Stimulated activated CD4-positive, alpha-beta T cell treated with anti-CD3 and anti-CD28 coated beads, Interleukin-4, amount 100 ng/mL, for 24 hours (primary cell): ENCODE measurements around the gene PLCB1.

Experiments
- DNase-seq: peaks from one replicate; pipeline ENCODE4 v3.0.0-alpha.2; 2020

The PLCB1 gene

DNA sequence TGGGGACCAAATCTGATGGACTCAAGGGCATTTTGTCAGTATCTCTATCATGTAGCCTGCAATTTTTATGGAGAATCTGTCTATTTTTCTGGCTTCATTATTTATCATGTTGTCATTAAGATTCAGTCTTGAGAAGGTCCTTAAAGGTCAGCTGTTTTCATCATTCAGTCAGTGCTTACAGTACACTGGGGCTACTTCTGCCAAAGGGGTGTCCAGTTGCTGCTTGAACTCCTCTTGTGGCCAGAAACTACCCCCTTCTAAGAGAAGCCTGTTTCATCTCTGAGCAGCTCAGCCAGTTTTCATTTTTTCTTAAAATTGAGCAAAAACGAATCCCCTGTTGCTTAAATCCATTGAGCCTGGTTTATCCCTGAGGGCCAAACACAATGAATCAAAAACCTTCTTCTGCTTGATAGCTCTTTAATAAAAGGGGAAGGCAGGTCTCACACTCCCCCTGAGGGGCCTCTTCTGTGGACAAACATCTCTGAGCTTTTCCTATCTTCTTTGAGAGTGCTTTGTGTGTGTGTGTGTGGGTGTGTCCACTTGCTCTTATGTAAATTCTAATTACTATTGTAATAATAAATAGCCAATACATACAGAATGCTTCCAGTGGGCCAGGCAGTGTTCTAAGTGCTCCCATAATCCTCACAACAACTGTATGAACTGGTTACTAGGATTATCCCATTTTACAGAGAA lies 172.2 kb downstream of the PLCB1 start:
- no peak for DNase-seq

DNA sequence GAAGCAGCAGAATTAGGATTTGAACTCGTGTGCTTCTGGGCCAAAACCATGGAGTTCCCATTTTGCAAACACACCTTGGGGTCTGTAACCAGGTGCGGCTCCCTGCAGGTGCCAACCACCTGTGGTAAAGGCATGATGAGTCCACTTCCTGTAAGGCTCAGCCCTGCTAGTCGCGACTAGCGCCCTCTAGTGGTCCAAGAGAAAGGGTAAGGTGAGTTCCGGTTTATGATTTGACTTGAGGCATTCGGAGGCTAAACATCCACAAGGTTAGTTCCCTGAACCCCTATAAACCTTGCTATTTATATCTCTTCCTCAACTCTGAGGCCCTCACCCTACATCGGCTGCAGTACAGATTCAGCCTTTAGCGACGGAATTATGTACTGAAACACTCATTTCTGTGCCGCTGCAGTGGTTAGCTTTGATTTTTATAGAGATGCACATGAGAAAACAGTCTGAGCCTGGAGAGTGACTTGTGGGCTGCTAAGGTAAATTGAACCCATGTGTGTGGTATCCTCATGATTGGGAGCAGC lies 173.4 kb downstream of the PLCB1 start:
- peak; percentile 65 for DNase-seq

GRCh38 chr20:8306937-8307336 lies 174.9 kb downstream of the PLCB1 start:
- DNase-seq: no peak

DNA sequence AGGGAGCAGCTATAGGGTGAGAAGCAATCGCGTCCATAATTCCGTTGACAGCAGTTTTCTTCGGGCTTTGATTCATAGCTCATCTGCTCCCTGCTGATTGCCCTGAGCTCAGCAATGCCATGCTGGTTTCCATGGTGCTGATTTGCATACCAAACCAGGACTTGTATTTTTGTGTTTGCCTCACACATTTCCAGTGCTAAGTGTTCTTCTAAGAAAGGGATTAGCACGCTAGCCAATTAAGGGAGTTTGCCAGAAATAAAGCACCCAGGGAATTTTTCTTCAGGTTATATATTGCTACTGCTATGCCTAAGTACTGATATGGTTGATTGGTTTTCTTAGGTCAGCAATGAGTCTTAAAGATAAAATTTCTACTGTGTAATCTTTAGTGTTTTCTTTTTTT lies 177.6 kb downstream of the PLCB1 start:
- DNase-seq: no peak

DNA sequence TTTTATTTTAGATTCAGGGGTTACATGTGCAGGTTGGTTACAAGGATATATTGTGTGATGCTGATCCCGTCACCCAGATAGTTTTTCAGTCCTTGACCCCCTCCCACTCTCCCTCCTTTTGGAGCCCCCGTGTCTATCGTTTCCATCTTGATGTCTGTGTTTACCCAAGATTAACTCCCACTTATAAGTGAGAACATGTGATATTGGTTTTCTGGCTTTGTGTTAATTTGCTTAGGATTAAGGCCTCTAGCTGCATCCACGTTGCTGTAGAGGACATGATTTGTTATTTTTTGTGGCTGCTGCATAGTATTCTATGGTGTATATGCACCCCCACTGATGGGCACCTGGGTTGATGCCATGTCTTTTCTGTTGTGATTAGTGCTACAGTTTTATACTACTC lies 178.6 kb downstream of the PLCB1 start:
- no peak for DNase-seq

- no peak for DNase-seq
Measured at GRCh38 chr20:8313073-8313472, 181.0 kb downstream of the PLCB1 start.

GRCh38 chr20:8315639-8316573 lies 183.8 kb downstream of the PLCB1 start:
- DNase-seq: no peak

DNA sequence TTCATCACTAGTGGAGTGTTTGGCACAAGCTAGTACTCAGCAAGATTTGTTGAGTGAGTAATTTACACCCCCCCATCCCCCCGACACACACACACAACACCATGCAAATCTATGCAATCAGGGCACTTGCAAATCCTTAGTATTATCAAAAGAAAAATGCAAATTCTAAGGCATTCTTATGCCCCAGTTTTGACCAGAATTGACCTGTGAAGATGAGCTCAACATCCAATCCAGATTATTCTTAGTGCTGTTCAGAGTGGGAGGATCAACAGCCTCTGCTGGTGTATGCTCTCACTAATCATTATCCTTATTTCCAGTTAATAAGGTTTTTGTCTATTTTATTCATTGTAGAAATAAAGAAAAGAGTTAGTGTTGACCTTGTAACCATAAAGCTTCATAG lies 185.4 kb downstream of the PLCB1 start:
- no peak for DNase-seq

GRCh38 chr20:8318965-8319625 lies 187.0 kb downstream of the PLCB1 start:
- DNase-seq: no peak

- DNase-seq: no peak
Measured at GRCh38 chr20:8320306-8320705, 188.2 kb downstream of the PLCB1 start.

GRCh38 chr20:8321001-8321400 lies 188.9 kb downstream of the PLCB1 start:
- no peak for DNase-seq

- DNase-seq: no peak
Measured at GRCh38 chr20:8322662-8323217, 190.7 kb downstream of the PLCB1 start.

DNA sequence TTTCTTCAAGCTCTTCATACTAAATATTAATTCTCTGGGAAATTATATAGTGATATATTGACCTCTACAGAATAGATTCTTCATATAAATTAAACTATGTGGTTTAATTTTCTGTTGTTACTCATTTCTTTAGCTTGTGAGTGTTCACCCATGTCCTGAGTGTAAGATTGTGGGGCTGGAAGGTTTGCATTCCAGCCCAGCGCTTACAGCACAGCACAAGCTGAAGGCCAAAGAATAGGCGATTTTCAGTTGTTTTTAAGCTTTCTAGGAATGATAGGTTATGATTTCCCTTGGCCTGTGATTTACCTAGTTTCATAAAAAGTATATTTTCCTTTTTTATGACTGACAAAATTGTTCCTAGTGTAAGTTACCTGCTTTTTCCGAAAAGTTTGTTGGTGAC lies 194.1 kb downstream of the PLCB1 start:
- no peak for DNase-seq

- DNase-seq: no peak
Measured at GRCh38 chr20:8326899-8327298, 194.8 kb downstream of the PLCB1 start.

DNA sequence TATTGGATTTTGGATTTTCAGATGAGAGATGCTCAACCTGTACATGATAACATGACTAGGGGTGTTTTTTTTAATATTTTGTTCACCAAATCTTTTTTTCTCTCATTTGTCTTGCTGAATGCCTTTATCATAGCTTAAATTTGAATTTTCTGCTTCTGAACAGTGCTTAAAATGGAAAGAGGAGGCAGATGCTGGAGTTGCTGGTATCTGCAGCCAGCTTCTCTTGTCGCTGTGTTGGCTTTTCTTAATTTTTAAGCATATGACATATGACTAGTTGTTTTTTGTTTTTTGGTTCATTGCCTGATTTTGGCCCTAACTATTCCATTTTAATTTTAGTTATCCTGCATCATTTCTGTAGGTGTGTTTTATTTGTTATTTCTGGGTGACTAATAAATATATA lies 196.1 kb downstream of the PLCB1 start:
- DNase-seq: no peak

DNA sequence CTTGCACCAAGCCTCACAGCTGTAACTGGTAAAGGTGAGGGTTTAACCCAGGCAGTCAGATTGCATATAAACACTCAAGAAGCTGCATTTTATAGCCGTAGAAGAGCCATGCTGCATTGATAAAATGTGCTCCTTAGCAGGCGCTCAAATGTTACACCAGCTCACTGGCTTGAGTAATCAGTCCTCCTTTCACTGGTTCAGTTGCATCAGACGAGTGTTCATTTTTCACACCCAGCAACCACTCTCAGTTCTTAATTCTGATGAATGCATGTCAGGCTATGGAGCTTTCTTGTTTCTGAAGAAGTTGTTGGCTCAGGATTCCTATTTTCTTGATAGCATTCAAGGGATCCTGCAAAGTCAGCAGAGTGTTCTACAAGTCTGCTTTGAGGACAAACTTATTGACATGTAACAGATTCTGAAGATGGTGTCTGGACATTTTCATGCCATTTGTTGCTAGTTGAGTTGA lies 198.3 kb downstream of the PLCB1 start:
- no peak for DNase-seq

DNA sequence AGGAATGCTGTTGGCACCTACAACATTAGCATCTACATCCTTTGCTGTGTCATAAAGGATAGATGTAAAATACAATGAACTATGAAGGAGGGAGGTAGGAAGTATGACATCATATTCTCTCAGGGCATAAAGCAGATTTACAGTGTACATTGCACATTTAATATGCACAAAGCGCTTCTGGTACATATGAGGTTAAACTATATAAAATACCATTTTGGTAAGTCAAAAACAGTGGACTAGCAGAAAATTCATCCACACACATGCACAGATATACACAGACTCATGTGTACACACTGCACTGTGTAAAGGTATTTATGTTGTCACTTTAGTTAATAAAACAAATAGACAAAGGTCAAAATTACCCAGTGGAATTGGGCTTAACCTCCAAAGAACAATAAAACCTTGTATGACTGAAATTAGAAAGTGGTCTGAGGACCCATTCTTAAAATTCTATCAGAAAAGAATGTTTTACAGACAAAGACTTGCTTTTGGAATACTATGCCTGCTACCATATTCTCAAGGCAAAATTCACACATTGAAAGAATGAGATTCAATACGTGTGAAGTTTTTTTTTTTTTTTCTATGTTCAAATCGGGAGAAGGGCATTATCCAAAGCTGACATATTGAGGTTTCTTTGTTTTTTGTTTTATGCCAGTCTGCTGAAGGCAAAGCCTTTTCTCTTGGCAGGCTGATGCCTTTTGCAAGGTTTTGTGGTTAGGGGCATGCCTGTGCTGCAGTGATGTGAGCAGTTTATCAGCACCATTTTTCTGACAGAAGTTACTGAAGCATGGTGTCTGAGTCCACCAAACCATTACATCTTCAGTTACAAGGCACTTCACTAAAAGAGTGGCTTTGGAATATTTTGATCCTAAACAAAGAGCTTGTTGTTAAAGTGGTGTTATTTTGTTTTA lies 199.0 kb downstream of the PLCB1 start:
- no peak for DNase-seq

- DNase-seq: no peak
Measured at GRCh38 chr20:8331740-8332412, 199.8 kb downstream of the PLCB1 start.

- DNase-seq: no peak
Measured at GRCh38 chr20:8334641-8335040, 202.6 kb downstream of the PLCB1 start.

DNA sequence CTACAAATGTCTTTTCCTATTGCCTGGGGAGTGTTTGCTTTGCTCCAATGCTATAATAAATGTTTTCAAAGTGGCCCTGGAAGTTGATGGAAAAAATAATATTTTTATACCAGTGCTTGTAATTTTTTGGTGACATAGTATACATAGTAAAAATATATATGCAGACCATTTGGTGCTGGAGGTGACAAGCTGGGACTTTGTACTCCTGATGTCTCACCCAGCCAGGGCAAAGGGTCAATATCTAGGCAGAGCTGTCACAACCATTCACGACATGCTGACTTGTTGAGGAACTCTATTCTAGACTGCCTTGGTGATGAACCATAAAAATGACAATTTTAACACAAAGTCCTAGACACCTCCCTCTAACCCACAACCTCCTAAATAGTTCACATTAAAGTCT lies 203.0 kb downstream of the PLCB1 start:
- no peak for DNase-seq

GRCh38 chr20:8335495-8336195 lies 203.6 kb downstream of the PLCB1 start:
- no peak for DNase-seq
